GM20000 (cell line): ENCODE measurements around the gene TLCD5.

Experiments used
- DNase-seq: peaks from one replicate; pipeline ENCODE4 v3.0.0; 2012; ENCODE audit warnings: low spot score
- TF ChIP-seq, protein P1 (sequence below): IDR thresholded peaks from 2 replicates; pipeline ENCODE4 v1.5.1; 2012; ENCODE audit warnings: mild to moderate bottlenecking, control low read depth; ENCODE audit errors: extremely low read depth, missing control alignments

Gene TLCD5

DNA sequence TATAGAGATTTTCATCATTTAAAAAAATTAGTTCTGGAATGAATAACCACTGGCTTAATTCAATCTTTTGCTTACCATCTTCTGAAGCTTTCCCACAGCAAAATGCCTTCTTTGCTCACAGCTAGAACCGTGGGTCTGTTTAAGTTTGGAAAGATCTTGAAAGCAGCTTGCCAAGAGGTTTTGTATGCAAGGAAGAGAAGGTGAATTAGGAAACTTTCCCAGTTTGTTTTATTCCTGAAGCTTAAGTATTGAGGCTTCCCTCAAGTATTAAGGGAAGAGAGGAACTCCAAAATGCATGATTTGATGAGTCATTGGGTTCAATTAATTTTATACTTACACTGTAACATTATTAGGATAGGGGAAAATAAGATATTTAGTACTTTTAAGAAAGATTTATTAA lies 9.2 kb downstream of the TLCD5 start:
- TF ChIP-seq, protein P1, sequence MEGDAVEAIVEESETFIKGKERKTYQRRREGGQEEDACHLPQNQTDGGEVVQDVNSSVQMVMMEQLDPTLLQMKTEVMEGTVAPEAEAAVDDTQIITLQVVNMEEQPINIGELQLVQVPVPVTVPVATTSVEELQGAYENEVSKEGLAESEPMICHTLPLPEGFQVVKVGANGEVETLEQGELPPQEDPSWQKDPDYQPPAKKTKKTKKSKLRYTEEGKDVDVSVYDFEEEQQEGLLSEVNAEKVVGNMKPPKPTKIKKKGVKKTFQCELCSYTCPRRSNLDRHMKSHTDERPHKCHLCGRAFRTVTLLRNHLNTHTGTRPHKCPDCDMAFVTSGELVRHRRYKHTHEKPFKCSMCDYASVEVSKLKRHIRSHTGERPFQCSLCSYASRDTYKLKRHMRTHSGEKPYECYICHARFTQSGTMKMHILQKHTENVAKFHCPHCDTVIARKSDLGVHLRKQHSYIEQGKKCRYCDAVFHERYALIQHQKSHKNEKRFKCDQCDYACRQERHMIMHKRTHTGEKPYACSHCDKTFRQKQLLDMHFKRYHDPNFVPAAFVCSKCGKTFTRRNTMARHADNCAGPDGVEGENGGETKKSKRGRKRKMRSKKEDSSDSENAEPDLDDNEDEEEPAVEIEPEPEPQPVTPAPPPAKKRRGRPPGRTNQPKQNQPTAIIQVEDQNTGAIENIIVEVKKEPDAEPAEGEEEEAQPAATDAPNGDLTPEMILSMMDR = no peak

DNA sequence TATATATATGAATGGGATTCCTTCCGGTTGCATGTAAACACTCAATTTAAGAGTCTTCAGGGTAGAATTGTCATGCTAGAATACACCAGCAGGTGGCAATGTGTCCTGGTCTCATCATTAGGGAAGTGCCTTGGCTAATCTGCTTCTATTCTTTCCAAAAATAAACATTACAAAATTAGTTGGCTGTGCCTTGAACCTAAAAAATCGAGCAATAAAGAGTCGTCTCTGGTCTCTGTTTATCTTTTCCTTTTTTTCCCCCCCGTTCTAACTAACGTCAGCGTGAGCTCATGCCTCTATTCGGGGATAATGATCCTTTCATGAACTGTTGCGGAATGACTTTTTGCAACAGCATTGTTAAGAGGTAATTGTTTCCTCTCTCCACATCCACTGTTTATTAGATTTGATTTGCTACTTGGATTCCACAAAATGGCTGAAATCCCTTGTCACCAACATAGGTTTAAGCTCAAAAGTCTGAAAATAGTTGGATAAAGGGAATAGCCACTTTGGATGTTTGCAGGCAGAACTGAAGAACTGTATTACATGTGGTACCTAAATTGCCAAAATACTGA lies 9.9 kb downstream of the TLCD5 start:
- TF ChIP-seq, protein P1 = peak; percentile 36

More for the DNA sequence above, 9.2 kb downstream of the TLCD5 start:
- no peak for DNase-seq

DNA sequence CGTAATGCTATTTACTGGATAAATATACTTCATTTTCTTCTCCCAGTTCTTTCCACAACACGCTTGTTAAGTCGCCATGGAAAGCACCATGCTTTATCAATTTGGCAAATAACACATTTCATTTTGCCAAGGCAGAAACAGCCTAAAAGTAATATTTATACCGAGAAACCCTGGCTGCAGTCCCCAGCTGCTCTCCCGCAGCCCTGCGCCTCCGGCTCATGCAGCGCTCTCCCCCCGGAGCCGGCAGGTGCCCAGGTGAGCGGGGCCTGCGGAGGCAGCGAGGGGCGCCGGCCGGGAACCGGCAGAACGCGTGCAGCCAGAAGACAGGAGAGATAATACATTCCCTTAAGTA lies 10.4 kb downstream of the TLCD5 start:
- TF ChIP-seq, protein P1 = no peak
- peak; percentile 70 for DNase-seq

More for the DNA sequence above, 9.9 kb downstream of the TLCD5 start:
- DNase-seq = peak; percentile 79

DNA sequence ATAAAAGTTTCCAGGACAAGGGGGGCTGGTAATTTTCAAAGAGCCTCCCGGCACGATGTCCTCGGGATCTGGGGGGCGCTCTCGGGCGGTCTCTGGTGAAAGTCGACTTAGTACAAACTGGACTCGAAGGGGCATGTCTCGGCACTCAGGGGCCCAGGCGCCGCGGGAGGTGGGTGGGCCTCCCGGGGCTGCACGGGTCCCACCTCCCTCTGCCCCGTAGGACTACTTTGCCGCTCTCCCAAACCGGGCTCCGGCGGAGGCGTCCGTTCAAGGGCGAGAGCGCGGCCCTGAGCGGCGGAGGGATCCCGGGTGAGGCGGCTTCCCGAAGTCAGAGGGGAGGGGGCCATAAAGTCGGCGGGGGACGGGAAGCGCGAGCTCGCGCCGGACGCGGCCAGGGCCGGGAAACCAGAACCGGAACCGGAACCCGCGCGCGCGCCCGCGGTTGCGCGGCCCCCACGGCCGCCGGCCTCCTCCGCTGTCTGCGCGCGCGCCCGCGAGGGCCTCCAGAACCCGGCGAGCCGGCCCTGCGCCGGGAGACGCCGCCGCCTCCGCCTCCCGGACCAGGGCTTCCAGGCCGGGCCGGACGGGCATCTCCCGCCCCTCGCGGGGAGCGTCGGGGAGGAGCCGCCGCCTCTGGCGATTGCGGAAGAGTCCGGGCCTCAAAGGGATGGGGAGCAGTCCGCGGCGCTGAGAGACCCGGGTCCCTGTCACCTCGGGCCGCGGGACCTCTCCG lies 11.0 kb downstream of the TLCD5 start, which contains the start of gene ARHGEF12:
ARHGEF12 (plus strand) TSS at position 506 of the 733 bp plus-strand sequence. CDS start 831 bp downstream, outside the sequence.
- DNase-seq = peak; percentile 96
- TF ChIP-seq, protein P1 = peak; percentile 57

DNA sequence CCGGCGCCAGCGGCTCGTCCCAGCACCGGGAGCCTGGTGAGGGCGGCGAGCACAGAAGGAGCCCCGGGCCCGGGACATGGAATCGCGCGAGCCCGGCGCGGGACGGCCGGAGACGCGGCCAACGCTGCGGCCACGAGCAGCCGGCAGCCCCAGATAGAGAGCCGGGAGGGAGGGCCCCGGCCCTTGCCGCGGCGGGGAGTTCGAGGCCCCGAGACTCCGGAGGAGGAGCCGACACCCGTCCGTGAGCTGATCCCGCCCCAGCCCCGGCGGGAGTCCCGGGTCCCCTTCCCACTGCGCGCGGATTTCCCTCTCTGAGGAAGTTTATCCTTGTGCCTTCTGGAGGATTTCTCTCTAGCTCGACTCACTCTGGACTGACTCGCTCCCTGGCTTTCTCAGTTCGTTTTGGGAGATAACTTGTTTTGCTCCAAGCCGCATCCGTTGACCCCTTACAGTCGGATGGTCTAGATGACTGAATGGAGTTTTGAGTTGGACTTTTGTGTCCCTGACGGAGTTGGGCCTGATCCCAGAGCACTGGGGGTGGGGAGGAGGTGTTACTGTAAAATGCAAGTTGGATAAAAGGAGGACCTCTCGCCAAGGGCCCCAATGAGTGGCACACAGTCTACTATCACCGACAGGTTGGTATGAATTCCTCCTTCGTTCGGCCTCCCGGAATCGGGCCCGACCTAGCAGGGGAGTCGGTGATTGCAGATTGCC lies 11.7 kb downstream of the TLCD5 start:
- TF ChIP-seq, protein P1 = no peak
- DNase-seq = no peak

DNA sequence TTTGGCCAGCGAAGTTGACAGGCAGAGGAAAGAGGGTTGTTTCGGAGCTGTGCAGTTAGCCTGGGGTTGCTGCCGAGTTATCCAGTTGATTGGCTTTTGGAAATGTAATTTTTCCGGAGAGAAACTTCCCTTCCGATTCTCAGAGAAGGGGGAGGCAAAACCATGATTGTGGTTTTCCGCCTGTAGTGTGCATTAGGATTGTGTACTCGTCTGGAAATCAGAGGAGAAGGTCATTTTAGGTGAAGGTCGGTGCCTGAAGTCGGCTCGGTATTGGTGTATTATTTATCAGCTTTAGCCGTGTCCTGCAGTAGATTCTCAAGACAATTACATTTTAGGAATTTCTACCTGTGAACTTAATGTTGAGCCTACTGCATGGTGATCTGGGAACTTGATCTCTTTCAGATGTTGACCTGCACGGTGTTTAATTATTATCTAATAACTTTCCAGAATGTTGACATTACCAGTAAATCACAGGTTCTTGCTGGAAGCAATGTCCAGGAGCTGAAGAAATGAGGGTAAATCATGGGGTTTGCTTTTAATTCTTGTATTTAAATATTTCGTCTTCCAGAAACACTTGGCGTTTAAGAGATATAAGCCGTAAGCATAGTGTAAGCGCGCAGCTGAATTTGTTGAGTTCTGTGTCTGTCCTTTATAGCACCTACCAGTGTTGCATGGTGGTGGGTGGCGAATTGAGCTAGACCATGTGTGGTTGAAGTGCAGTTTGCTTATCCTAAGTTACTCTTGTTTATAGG lies 12.4 kb downstream of the TLCD5 start:
- no peak for DNase-seq

More for the DNA sequence above, 12.4 kb downstream of the TLCD5 start:
- TF ChIP-seq, protein P1 = no peak
